ENCODE results near the gene ISCU.

GRCh38 chr12:108594323-108594903, 32.0 kb downstream of the ISCU start:
- TF ChIP-seq GATA3 (IDR thresholded peaks at IDR 0.05; ENCODE audit: low read depth, low read length): no peak
- TF ChIP-seq GATA2 (IDR thresholded peaks at IDR 0.05; ENCODE audit: low read depth, low read length): no peak
